T-helper 2 cell treated with Interferon-gamma antibody and Interleukin-4, amounts not matched to agents 5 μg/mL and 100 μg/mL, for 36 hours (primary cell): ENCODE data around the gene PARD3B.

Experiments used
- DNase-seq: peaks from one replicate; pipeline ENCODE4 v3.0.0; 2021; ENCODE audit warnings: low spot score
- H3K27ac Mint-ChIP-seq: one replicate; pipeline ENCODE4 v1.8.0; 2021; ENCODE audit warnings: mild to moderate bottlenecking, mixed read lengths
- H3K27me3 Mint-ChIP-seq: one replicate; pipeline ENCODE4 v1.8.0; 2021; ENCODE audit warnings: low read depth, mixed read lengths
- H3K36me3 Mint-ChIP-seq: one replicate; pipeline ENCODE4 v1.8.0; 2021; ENCODE audit warnings: low read depth, mixed read lengths
- H3K4me1 Mint-ChIP-seq: one replicate; pipeline ENCODE4 v1.8.0; 2021; ENCODE audit warnings: low read depth, mixed read lengths
- H3K4me3 Mint-ChIP-seq: one replicate; pipeline ENCODE4 v1.8.0; 2022; ENCODE audit warnings: mild to moderate bottlenecking, moderate library complexity, mixed read lengths
- H3K9me3 Mint-ChIP-seq: one replicate; pipeline ENCODE4 v1.8.0; 2021; ENCODE audit warnings: mixed read lengths

Gene PARD3B

DNA sequence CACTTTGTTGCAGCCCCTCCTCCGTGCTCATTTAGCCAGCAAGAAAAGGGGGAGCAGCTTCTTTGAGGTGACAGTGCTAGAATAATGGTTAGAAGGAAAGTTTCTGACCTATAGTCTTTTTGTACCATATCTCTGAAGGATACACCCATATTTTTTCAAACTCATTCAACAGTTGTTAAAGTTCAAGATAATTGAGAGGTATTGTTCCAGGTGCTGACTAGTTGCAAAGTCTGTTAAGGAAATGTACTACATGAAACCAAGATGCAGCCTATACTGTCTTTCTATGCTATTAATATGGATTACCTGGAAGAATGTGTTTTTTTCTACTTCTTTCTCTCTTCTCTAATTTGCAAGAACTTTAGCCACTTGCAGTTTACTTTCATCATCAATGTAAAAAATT, 495.0 kb downstream of the PARD3B start:
- DNase-seq, result no peak
- H3K4me1 Mint-ChIP-seq, result peaks cover 3% of the 10 kb centered on the region
- H3K9me3 Mint-ChIP-seq, result peaks cover 7% of the 10 kb centered on the region
- H3K36me3 Mint-ChIP-seq, result peaks cover 4% of the 10 kb centered on the region
- no peak overlapping the region for H3K27ac Mint-ChIP-seq
- no peaks in the 10 kb centered on the region for H3K27me3 Mint-ChIP-seq
- no peak overlapping the region for H3K4me3 Mint-ChIP-seq

DNA sequence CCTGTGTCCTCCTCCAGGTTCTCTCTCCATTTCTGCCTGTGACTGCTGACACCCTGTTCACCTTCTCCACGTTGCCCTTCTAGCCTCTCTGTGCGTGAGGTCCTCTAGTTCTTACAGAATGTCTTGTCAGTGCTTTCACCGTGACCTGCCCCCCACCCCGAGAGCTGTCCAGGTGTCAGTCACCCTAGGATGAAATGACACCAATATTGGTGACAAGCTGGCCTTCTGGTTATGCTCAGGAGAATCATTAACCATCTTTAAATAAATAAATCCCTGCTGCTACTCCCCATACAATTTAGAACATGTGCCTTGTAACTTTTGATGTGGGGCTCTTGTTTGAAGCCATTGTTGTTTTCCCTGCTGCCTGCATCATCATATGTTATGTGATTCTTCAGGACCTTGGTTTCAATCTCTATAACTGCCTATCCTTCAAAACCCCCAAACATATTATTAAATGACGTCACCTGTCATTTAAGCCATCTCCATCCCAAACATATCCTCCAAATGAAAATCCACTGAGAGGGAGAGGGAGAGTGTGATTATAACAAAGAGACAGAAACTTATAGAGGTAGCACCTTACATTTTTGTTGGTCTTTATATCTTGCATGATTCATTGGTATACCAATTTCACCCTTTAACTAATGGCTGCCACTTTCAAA, 496.3 kb downstream of the PARD3B start:
- DNase-seq, result no peak
- H3K4me1 Mint-ChIP-seq, result peaks cover 1% of the 10 kb centered on the region
- no peak overlapping the region for H3K4me3 Mint-ChIP-seq
- H3K9me3 Mint-ChIP-seq, result peaks cover 10% of the 10 kb centered on the region
- H3K27me3 Mint-ChIP-seq, result no peaks in the 10 kb centered on the region
- H3K36me3 Mint-ChIP-seq, result peaks cover 9% of the 10 kb centered on the region
- H3K27ac Mint-ChIP-seq, result no peak overlapping the region

DNA sequence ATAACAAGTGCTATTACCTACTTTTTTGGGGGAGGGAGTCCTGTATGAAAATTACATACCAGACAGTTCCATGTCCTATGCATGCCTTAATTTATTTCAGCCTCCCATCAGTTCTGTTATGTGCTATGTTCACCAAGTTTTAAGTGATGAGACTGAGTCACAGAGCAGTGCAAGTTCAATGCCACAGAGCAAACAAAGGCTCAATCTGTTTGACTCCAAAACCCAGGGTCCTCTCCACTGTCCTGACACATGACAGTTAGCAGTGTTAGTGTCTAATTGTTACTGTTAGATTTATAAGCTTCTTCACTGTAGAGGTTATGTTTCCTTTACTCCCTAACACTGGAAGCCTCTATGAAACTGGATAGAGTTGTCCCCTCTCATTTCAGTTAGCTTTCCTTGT, 498.0 kb downstream of the PARD3B start:
- H3K4me1 Mint-ChIP-seq, result peaks cover 1% of the 10 kb centered on the region
- no peak overlapping the region for H3K27ac Mint-ChIP-seq
- peaks cover 15% of the 10 kb centered on the region for H3K36me3 Mint-ChIP-seq
- DNase-seq, result no peak
- no peak overlapping the region for H3K4me3 Mint-ChIP-seq
- no peaks in the 10 kb centered on the region for H3K27me3 Mint-ChIP-seq
- peaks cover 24% of the 10 kb centered on the region for H3K9me3 Mint-ChIP-seq

DNA sequence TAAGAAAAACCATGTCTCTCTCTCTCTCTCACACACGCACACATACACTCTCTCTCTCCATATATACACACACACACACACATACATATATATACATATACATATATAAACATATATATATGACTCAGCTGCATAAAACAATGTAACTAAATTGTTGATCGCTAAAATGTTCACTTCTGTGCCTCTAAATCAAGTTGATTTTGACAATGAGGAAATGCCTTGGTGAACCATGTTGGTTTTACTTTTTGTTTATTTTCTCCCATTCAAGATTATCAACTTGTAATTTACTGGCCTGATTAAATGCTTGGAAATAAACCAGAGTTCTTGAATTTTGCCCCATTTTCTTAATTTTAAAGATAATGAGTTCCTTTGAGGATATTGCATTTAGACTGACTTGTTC, 500.4 kb downstream of the PARD3B start:
- no peak for DNase-seq
- H3K9me3 Mint-ChIP-seq, result peaks cover 39% of the 10 kb centered on the region
- no peaks in the 10 kb centered on the region for H3K4me1 Mint-ChIP-seq
- H3K4me3 Mint-ChIP-seq, result no peak overlapping the region
- no peak overlapping the region for H3K27ac Mint-ChIP-seq
- H3K36me3 Mint-ChIP-seq, result peaks cover 28% of the 10 kb centered on the region
- H3K27me3 Mint-ChIP-seq, result no peaks in the 10 kb centered on the region

DNA sequence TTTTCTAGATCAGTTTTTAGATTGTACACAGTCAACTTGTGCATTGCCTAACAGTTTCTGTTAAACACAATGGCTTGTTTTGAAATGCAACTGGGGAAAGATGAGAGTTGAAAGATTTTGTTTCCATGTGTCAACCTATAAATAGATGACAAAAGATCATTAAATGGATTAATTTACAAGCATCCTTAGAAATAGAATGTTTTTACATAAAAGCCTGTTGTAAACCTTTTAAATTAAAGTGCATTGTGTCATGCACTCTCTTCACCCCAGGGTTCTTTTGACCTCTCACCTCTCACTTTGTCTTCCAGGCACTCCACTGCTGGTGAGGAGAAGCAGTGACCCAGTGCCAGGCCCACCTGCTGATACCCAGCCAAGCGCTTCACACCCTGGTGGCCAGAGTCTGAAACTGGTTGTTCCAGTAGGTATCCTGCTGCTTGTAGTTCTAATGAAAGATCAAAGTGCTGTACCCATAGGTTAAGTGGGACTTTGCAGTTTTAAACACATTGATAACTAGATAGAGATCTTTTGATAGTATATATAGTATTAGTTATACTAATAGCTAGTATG, 502.1 kb downstream of the PARD3B start:
- DNase-seq, result no peak
- Mint-ChIP-seq H3K4me1 (peaks cover 6% of the 10 kb centered on the region), H3K4me3 (no peak overlapping the region), H3K27ac (no peak overlapping the region), H3K36me3 (peaks cover 28% of the 10 kb centered on the region), H3K9me3 (peaks cover 39% of the 10 kb centered on the region), H3K27me3 (no peaks in the 10 kb centered on the region)

DNA sequence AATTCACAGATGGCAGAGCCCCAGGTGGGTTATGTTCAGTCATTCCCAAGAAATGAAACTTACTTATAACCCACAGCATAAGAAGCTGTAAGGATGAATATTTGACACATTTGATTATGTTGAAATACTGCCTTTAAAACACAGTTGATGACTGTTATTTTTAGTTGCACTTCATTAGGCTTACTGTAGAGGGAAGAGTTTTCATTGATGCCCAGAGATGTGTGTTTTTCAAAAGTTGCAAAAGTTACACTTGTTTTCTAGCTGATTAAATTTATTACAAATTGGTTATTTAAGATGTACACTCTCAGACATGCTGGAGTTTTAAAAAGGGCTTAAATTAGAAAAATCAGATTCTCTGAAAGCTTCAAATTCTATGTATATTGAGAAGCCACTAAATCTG, 506.1 kb downstream of the PARD3B start:
- DNase-seq, result no peak
- peaks cover 21% of the 10 kb centered on the region for H3K36me3 Mint-ChIP-seq
- no peak overlapping the region for H3K4me3 Mint-ChIP-seq
- no peaks in the 10 kb centered on the region for H3K27me3 Mint-ChIP-seq
- H3K9me3 Mint-ChIP-seq, result peaks cover 40% of the 10 kb centered on the region
- no peak overlapping the region for H3K27ac Mint-ChIP-seq
- peaks cover 24% of the 10 kb centered on the region for H3K4me1 Mint-ChIP-seq

DNA sequence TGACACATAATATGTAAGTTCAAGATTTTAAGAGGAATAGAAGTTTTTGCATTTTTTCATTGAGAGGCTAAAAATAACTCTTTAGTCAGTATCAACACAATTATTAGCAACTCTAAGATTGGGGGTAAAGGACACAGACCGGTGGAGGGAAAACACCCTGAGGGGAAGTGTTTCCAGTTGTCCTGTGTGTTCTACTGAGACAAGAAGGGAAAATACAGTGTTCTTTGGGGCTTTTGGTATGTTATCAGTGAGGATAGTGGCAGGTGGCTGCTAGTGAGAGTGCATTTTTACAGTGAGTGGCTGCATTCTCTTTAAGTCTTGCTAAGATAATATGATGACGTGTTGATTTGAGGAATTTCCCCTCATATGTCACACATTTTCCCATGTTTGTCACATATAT, 507.5 kb downstream of the PARD3B start:
- Mint-ChIP-seq H3K27ac (no peak overlapping the region), H3K27me3 (no peaks in the 10 kb centered on the region), H3K4me1 (peaks cover 24% of the 10 kb centered on the region), H3K9me3 (peaks cover 31% of the 10 kb centered on the region), H3K36me3 (peaks cover 19% of the 10 kb centered on the region), H3K4me3 (no peak overlapping the region)
- DNase-seq, result no peak

DNA sequence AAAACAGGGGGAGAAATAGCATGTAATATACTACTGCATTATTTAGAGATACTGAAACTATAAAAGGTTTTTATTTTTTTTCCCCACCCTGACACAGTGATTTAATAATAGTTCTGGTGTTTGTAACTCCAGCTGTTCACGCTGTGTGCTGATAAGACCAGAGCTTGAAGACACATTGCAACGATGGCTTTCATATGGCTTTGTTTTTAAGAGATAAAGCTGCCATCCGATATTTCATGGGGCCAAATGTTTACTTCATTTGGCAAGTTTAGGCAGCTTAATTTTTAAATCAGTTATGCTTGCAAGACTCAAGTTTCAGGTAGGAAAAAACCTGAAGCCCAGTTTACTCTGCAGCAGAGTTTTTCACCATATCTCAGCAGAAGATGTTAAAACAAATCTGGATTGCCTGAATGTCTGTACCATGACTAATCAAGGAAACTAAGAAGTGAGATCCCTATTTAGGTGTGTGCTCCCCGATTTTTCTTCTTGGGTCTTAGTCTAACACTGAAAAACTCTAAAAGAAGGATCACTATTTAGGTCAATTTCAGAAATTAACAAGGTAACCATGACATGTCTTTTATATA, 508.6 kb downstream of the PARD3B start:
- no peak for DNase-seq
- H3K36me3 Mint-ChIP-seq, result peaks cover 21% of the 10 kb centered on the region
- H3K27me3 Mint-ChIP-seq, result no peaks in the 10 kb centered on the region
- H3K4me1 Mint-ChIP-seq, result peaks cover 36% of the 10 kb centered on the region
- no peak overlapping the region for H3K27ac Mint-ChIP-seq
- peaks cover 33% of the 10 kb centered on the region for H3K9me3 Mint-ChIP-seq
- H3K4me3 Mint-ChIP-seq, result no peak overlapping the region

DNA sequence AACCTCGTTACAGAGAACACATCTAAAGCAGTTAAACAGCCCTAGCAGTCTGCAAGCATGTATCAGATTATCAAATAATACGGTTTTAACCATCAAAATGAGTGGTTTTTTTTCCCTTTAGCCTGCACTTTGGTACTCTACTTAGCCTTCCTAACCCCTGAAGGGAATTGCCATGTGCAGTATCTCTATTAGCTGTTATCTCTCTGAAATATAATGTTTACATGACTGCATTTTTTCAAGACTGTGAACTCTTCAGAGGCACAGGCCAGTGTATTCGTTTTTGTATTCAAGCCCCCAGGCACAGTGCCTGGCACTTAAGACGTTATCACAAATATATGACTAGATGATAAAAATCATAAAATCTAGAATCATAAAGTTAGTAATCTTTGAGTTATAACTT, 509.5 kb downstream of the PARD3B start:
- H3K4me3 Mint-ChIP-seq, result no peak overlapping the region

DNA sequence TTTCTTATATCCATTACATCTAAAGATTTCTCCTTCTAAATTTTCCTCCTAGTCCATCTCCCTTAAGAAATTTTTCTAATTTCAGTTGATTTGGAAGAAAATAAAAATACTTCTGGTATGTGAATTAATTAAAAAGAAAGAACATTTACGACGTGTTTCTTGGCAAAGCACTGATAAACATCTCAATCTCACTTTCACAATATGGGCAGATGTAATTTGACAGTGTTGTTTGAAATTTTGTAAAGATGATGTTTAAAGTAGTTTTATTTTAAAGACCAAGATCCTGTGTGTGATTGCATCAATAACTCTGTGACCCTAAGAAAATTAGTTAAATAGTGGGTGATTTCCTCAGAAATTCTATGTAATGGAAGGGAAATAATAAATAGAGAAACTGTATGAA, 510.0 kb downstream of the PARD3B start:
- peak overlapping the region; percentile 41 for H3K27ac Mint-ChIP-seq
- H3K4me3 Mint-ChIP-seq, result peak overlapping the region; percentile 72
- H3K36me3 Mint-ChIP-seq, result peaks cover 18% of the 10 kb centered on the region
- no peaks in the 10 kb centered on the region for H3K27me3 Mint-ChIP-seq
- no peak for DNase-seq
- H3K4me1 Mint-ChIP-seq, result peaks cover 37% of the 10 kb centered on the region
- peaks cover 30% of the 10 kb centered on the region for H3K9me3 Mint-ChIP-seq

More for the DNA sequence above, 509.5 kb downstream of the PARD3B start:
- H3K9me3 Mint-ChIP-seq, result peaks cover 32% of the 10 kb centered on the region
- no peak for DNase-seq
- H3K4me1 Mint-ChIP-seq, result peaks cover 37% of the 10 kb centered on the region
- no peaks in the 10 kb centered on the region for H3K27me3 Mint-ChIP-seq
- H3K27ac Mint-ChIP-seq, result no peak overlapping the region
- peaks cover 19% of the 10 kb centered on the region for H3K36me3 Mint-ChIP-seq

DNA sequence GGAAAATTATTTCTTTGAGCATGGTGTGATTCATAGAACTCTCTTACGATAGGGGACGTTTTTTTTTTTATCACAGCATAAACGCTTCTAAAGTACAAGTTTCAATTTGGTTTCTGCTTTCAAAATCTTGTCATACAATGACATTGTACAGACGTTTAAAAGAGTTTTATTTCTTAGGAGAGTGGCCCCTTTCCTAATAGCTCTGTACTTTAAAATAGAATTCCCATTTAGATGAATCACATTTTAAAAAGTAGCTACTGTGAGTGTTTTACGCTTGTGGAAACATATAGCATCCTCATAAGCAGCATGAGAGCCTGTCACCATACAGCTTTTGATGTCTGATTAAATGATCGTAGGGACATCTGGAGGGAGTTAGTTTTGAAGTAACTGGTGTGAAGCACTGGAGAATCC, 510.9 kb downstream of the PARD3B start:
- Mint-ChIP-seq H3K4me3 (peak overlapping the region; percentile 72), H3K27ac (peak overlapping the region; percentile 63), H3K9me3 (peaks cover 30% of the 10 kb centered on the region)

DNA sequence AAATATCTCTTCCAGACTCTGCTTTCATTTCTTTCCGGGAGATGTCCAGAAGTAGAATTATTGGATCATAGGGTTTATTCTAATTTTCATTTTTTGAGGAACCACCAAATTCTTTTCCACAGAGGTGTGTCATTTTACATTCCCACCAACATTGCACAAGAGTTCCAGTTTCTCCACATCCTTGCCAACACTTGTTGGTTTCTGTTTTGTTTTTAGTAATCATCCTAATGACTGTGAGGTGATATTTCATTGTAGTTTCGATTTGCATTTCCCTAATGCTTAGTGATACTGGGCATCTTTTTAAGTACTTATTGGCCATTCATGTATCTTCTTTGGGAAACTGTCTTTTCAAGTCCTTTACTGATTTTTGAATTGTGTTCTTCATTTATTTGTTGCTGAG, 513.1 kb downstream of the PARD3B start:
- H3K27ac Mint-ChIP-seq, result no peak overlapping the region
- H3K27me3 Mint-ChIP-seq, result no peaks in the 10 kb centered on the region
- H3K36me3 Mint-ChIP-seq, result peaks cover 18% of the 10 kb centered on the region
- no peak overlapping the region for H3K4me3 Mint-ChIP-seq
- no peak for DNase-seq
- H3K4me1 Mint-ChIP-seq, result peaks cover 31% of the 10 kb centered on the region
- H3K9me3 Mint-ChIP-seq, result peaks cover 30% of the 10 kb centered on the region

More for the DNA sequence above, 510.9 kb downstream of the PARD3B start:
- H3K4me1 Mint-ChIP-seq, result peaks cover 36% of the 10 kb centered on the region
- H3K27me3 Mint-ChIP-seq, result no peaks in the 10 kb centered on the region
- peaks cover 18% of the 10 kb centered on the region for H3K36me3 Mint-ChIP-seq
- no peak for DNase-seq

DNA sequence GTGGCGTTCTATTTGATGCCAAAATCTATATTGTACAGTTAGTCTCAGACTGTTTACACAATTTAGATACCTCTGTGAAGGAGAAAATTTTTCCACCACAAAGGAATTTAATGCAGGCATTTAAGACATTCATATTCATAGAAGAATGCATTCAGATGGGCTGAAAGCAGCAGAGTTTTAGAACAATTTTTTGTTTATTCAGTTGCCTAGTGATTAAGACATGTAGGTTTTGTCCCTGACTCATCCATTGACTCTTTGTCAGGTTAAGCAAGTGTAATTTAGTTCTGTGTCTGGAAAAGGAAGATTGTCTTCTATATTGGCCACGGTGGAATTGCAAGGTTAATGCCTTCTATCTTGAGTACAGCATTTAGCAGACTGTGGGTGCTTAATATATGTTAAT, 515.0 kb downstream of the PARD3B start:
- peaks cover 34% of the 10 kb centered on the region for H3K9me3 Mint-ChIP-seq
- H3K4me1 Mint-ChIP-seq, result peaks cover 24% of the 10 kb centered on the region
- no peaks in the 10 kb centered on the region for H3K27me3 Mint-ChIP-seq
- DNase-seq, result no peak
- no peak overlapping the region for H3K4me3 Mint-ChIP-seq
- H3K36me3 Mint-ChIP-seq, result peaks cover 22% of the 10 kb centered on the region
- no peak overlapping the region for H3K27ac Mint-ChIP-seq

DNA sequence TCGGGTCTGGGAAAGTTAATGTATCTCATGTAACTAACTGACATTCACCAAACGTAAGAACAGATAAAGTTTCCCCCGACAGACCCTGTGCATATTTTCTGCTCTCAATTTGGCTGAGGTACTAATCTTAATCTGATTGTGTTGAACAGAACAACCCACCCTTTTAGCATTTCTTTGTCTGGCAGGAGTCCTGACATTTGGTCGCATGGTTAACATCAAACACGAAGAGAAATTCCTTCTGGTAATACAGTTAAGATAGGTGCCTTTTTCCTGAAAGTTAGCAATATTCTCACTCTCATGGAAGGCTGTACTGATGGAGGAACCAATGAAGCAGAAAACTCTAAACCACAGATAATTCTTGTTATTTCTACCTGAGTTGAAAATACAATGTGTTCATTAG, 520.8 kb downstream of the PARD3B start:
- Mint-ChIP-seq H3K4me3 (no peak overlapping the region), H3K36me3 (peaks cover 14% of the 10 kb centered on the region), H3K4me1 (peaks cover 6% of the 10 kb centered on the region), H3K27ac (no peak overlapping the region), H3K9me3 (peaks cover 17% of the 10 kb centered on the region), H3K27me3 (peaks cover 2% of the 10 kb centered on the region)
- no peak for DNase-seq
